C4-2B (cell line): ENCODE measurements around the gene KRT85.

Experiments
- ZFX ChIP-seq: fragments of 450-650 bp; IDR thresholded peaks from 2 replicates; pipeline ENCODE4 v1.6.1; 2017
- TF ChIP-seq, protein P1 (sequence below): fragments of 450-650 bp; conservative IDR thresholded peaks from 2 replicates; pipeline ENCODE4 v1.5.1; 2017; ENCODE audit warnings: mild to moderate bottlenecking

- TF ChIP-seq, protein P1, sequence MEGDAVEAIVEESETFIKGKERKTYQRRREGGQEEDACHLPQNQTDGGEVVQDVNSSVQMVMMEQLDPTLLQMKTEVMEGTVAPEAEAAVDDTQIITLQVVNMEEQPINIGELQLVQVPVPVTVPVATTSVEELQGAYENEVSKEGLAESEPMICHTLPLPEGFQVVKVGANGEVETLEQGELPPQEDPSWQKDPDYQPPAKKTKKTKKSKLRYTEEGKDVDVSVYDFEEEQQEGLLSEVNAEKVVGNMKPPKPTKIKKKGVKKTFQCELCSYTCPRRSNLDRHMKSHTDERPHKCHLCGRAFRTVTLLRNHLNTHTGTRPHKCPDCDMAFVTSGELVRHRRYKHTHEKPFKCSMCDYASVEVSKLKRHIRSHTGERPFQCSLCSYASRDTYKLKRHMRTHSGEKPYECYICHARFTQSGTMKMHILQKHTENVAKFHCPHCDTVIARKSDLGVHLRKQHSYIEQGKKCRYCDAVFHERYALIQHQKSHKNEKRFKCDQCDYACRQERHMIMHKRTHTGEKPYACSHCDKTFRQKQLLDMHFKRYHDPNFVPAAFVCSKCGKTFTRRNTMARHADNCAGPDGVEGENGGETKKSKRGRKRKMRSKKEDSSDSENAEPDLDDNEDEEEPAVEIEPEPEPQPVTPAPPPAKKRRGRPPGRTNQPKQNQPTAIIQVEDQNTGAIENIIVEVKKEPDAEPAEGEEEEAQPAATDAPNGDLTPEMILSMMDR: no peak
- TF ChIP-seq ZFX: no peak
Measured at GRCh38 chr12:52310622-52311284, 56.5 kb downstream of the KRT85 start.
